ENCODE results near the gene COL24A1.

DNA sequence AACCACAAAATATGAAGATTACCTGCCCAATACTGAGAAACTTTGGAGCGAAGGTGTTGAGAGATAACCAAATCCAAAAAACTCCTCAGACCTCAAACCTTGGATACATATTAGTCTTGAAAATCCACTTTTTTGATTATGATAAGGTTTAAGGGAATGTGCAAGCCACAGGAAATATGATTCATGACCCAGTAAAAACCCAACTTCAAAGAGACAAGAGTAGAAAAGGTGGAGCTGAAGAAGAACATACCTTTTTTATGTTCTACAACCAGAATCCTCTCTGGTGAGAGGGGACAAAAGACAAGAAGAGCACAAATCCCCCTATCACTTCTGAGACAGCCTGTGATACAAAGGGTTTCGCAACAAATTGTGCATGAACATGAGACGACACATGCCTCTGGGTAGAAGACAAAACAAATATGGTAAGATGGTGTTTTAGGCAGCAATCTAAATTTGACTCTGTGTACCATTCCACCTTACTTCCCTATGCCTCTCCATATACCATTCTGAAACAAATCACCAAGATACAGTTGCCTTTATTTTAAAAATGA, 37.3 kb downstream of the COL24A1 start:
- TF ChIP-seq POLR2AphosphoS5 (IDR thresholded peaks at IDR 0.05) (no peak), POLR2A (IDR thresholded peaks at IDR 0.05) (no peak), EP300 (IDR thresholded peaks at IDR 0.05) (no peak)
- TF ChIP-seq, protein P1, sequence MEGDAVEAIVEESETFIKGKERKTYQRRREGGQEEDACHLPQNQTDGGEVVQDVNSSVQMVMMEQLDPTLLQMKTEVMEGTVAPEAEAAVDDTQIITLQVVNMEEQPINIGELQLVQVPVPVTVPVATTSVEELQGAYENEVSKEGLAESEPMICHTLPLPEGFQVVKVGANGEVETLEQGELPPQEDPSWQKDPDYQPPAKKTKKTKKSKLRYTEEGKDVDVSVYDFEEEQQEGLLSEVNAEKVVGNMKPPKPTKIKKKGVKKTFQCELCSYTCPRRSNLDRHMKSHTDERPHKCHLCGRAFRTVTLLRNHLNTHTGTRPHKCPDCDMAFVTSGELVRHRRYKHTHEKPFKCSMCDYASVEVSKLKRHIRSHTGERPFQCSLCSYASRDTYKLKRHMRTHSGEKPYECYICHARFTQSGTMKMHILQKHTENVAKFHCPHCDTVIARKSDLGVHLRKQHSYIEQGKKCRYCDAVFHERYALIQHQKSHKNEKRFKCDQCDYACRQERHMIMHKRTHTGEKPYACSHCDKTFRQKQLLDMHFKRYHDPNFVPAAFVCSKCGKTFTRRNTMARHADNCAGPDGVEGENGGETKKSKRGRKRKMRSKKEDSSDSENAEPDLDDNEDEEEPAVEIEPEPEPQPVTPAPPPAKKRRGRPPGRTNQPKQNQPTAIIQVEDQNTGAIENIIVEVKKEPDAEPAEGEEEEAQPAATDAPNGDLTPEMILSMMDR (IDR thresholded peaks at IDR 0.05), result no peak
